ENCODE data around the gene PRKCA.

Gene PRKCA

DNA sequence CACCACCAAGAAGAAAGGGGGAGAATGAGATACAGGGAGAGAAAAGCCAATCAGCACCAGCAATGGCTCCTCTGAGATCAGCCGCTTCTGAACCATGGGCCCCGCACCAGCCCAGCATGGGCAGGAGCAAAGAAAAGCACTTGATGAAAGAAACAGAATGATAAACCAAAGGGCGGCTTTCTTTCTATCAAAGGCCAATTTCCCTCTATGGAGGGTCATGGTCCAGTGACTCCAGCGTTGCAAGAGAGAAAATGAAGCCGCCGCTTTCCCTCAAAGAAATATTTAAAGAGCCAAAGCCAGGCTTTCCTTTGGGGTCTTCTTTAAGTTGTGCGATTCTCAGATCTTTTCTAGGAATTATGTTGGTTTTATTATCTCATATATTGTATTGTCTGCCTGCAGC is 447.7 kb downstream of the PRKCA start:
- no peak for DNase-seq (ENCODE audit: low read depth)
- no peak overlapping the region for H3K4me3 ChIP-seq (ENCODE audit: low read length)
- TF ChIP-seq CTCF (conservative IDR thresholded peaks at IDR 0.05; ENCODE audit: low read length), result no peak

- H3K4me3 ChIP-seq (ENCODE audit: low read length), result no peak overlapping the region
- no peak for DNase-seq (ENCODE audit: low read depth)
- no peak for TF ChIP-seq CTCF (conservative IDR thresholded peaks at IDR 0.05; ENCODE audit: low read length)
Observed at GRCh38 chr17:66750781-66751543, 448.5 kb downstream of the PRKCA start.

DNA sequence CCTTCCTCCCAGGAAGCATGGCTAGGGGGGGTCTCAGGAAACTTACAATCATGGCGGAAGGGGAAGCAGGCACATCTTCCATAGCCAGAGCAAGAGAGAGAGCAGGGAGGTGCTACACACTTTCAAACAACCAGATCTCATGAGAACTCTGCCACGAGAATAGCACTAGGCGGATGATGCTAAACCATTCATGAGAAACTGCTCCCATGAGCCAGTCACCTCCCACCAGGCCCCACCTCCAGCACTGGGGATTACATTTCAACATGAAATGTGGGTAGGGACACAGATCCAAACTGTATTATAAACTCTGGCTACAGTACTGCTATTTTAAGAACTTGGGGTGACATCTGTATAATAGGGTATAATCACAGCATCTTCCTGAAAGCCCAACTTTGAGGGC is 449.4 kb downstream of the PRKCA start:
- no peak for DNase-seq (ENCODE audit: low read depth)
- TF ChIP-seq CTCF (conservative IDR thresholded peaks at IDR 0.05; ENCODE audit: low read length), result no peak
- no peak overlapping the region for H3K4me3 ChIP-seq (ENCODE audit: low read length)

GRCh38 chr17:66752411-66752810 is 450.0 kb downstream of the PRKCA start:
- H3K4me3 ChIP-seq (ENCODE audit: low read length), result no peak overlapping the region
- TF ChIP-seq CTCF (conservative IDR thresholded peaks at IDR 0.05; ENCODE audit: low read length), result no peak
- DNase-seq (ENCODE audit: low read depth), result no peak

GRCh38 chr17:66753126-66753920 is 450.9 kb downstream of the PRKCA start:
- DNase-seq (ENCODE audit: low read depth), result no peak
- TF ChIP-seq CTCF (conservative IDR thresholded peaks at IDR 0.05; ENCODE audit: low read length), result no peak
- H3K4me3 ChIP-seq (ENCODE audit: low read length), result no peak overlapping the region

- no peak for DNase-seq (ENCODE audit: low read depth)
- H3K4me3 ChIP-seq (ENCODE audit: low read length), result no peak overlapping the region
- no peak for TF ChIP-seq CTCF (conservative IDR thresholded peaks at IDR 0.05; ENCODE audit: low read length)
Observed at GRCh38 chr17:66755101-66755943, 452.9 kb downstream of the PRKCA start.
